Stomach (tissue), 4 donors: Measurements from ENCODE around the gene MUC7.

Experiments
- POLR2A ChIP-seq, 4 donors: fragments of 450-650 bp; IDR thresholded peaks; one replicate each; pipeline ENCODE4 v1.6.1; 2016; ENCODE audit warnings: antibody characterized with exemption in 4 of 4, control low read depth in 2 of 4, mild to moderate bottlenecking in 1 of 4, moderate library complexity in 1 of 4
- TF ChIP-seq, protein P1 (sequence below), 7 experiments: fragments of 450-650 bp in 4 of 7; fragments of 200-600 bp in 3 of 7; sonication (generic) in 3 of 7; IDR thresholded peaks; one replicate each; pipeline ENCODE4 v1.5.1; 2016 to 2019; ENCODE audit warnings: antibody characterized with exemption in 7 of 7, control low read depth in 2 of 7, mild to moderate bottlenecking in 1 of 7

DNA sequence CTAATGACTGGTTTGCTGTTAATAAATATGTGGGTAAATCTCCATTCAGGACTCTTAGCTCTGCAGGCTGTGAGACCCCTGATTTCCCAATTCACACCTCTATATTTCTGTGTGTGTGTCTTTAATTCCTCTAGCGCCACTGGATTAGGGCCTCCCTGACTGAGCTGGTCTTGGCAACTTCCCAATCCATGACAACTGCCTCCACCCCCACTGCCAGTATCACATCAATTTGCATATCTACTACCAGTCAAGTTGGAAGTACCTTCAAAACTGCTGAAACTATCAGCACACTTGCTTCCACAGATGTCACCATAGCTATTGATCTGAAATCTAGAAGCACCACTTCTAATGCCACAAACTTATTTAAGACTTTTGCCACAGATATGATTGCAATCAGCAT lies 46.7 kb upstream of the MUC7 start:
- TF ChIP-seq POLR2A (IDR thresholded peaks at IDR 0.05) = no peak
- TF ChIP-seq, protein P1, sequence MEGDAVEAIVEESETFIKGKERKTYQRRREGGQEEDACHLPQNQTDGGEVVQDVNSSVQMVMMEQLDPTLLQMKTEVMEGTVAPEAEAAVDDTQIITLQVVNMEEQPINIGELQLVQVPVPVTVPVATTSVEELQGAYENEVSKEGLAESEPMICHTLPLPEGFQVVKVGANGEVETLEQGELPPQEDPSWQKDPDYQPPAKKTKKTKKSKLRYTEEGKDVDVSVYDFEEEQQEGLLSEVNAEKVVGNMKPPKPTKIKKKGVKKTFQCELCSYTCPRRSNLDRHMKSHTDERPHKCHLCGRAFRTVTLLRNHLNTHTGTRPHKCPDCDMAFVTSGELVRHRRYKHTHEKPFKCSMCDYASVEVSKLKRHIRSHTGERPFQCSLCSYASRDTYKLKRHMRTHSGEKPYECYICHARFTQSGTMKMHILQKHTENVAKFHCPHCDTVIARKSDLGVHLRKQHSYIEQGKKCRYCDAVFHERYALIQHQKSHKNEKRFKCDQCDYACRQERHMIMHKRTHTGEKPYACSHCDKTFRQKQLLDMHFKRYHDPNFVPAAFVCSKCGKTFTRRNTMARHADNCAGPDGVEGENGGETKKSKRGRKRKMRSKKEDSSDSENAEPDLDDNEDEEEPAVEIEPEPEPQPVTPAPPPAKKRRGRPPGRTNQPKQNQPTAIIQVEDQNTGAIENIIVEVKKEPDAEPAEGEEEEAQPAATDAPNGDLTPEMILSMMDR (IDR thresholded peaks at IDR 0.05) = no peak
